PC-9 (cell line): ENCODE results near the gene SLC39A3.

Experiments
- EZH2 ChIP-seq: fragments of 200-600 bp; sonication (generic); IDR thresholded peaks from 2 replicates; pipeline ENCODE4 v1.8.0; 2017; ENCODE audit warnings: antibody characterized with exemption, low read depth
- TF ChIP-seq, protein P1 (sequence below): fragments of 200-600 bp; sonication (generic); conservative IDR thresholded peaks from 2 replicates; pipeline ENCODE4 v1.6.1; 2017; ENCODE audit warnings: mixed run types, antibody characterized with exemption, mild to moderate bottlenecking, moderate library complexity

DNA sequence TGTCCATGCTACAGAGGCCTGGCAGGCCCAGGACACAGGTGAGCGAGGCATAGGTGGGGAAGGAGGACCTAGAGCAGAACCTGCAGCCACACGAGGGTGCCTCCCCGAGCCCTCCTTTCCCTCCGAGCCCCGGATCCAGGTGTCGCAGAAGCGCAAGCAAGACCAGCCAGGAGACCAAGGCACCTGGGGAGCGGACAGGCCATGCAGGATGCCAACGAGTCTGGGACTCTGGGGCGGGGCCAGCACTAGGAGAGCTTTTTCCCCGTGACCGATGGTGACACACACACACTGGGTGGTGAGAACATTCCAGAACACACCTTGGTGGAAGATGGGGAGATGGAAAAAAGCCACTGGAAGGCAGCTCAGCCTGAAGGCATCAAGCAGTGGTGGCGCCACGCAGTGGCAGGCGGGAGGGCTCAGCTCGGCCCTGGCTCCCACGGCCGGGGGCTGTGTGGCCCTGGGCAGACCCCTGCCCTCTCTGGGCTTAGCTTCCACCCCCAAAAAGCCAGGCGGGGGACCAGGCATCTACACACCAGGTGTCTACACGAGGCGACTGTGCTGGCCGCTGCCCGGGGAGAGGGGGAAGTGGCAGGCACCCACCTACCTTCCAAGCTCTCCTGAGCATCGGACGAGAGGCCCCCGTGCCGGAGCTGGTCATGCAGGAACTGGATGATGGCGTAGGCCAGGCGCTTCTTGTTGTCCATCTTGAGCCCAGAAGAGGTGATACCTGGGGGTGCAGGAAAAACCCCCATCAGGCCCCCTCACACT lies 28.7 kb upstream of the SLC39A3 start:
- TF ChIP-seq, protein P1, sequence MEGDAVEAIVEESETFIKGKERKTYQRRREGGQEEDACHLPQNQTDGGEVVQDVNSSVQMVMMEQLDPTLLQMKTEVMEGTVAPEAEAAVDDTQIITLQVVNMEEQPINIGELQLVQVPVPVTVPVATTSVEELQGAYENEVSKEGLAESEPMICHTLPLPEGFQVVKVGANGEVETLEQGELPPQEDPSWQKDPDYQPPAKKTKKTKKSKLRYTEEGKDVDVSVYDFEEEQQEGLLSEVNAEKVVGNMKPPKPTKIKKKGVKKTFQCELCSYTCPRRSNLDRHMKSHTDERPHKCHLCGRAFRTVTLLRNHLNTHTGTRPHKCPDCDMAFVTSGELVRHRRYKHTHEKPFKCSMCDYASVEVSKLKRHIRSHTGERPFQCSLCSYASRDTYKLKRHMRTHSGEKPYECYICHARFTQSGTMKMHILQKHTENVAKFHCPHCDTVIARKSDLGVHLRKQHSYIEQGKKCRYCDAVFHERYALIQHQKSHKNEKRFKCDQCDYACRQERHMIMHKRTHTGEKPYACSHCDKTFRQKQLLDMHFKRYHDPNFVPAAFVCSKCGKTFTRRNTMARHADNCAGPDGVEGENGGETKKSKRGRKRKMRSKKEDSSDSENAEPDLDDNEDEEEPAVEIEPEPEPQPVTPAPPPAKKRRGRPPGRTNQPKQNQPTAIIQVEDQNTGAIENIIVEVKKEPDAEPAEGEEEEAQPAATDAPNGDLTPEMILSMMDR: no peak
- no peak for TF ChIP-seq EZH2
